B cell (primary cell): ENCODE results near the gene BLOC1S2.

Experiments
- EZH2 ChIP-seq: IDR thresholded peaks from 2 replicates; pipeline ENCODE4 v1.6.1; 2012; ENCODE audit warnings: borderline replicate concordance, low read depth, mild to moderate bottlenecking, moderate library complexity, low read length; ENCODE audit not compliant: insufficient read depth, poor library complexity, severe bottlenecking
- TF ChIP-seq, protein P1 (sequence below): fragments of 200-600 bp; IDR thresholded peaks from one replicate; pipeline ENCODE4 v1.8.0; 2022; ENCODE audit warnings: antibody characterized with exemption, mild to moderate bottlenecking

DNA sequence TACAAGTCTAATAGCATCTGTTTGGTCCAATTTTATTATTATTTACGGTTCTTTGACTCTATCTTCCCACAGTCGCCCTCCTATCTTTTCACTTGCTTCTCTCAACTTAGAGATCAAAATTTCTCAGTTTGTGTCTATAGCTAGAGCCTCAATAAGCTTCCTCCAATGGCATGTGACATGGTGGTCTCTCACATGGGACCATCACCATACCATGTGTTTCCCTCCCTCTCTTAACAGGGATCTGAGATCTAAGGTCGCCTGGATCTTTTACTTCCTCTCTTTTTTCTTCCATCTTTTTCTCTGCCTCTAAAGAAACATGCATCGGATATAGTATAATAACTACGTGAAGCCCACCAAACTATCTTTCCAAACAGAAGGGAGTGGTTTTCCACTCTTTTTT, 41.7 kb upstream of the BLOC1S2 start:
- TF ChIP-seq, protein P1, sequence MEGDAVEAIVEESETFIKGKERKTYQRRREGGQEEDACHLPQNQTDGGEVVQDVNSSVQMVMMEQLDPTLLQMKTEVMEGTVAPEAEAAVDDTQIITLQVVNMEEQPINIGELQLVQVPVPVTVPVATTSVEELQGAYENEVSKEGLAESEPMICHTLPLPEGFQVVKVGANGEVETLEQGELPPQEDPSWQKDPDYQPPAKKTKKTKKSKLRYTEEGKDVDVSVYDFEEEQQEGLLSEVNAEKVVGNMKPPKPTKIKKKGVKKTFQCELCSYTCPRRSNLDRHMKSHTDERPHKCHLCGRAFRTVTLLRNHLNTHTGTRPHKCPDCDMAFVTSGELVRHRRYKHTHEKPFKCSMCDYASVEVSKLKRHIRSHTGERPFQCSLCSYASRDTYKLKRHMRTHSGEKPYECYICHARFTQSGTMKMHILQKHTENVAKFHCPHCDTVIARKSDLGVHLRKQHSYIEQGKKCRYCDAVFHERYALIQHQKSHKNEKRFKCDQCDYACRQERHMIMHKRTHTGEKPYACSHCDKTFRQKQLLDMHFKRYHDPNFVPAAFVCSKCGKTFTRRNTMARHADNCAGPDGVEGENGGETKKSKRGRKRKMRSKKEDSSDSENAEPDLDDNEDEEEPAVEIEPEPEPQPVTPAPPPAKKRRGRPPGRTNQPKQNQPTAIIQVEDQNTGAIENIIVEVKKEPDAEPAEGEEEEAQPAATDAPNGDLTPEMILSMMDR = no peak
- TF ChIP-seq EZH2 = no peak
